HG02763 (cell line): ENCODE data around the gene MICA.
A peak's percentile ranks its signal among the peaks of the same experiment; 100 is the strongest.
"Not testable (repeated sequence)": the region's sequence is repeated elsewhere in the genome, so short reads cannot be mapped to it uniquely, and the experiment has no call there.

Source experiments
- ATAC-seq: cut with Tn5 transposase; IDR thresholded peaks from one replicate; pipeline ENCODE4 v1.9.1; 2021; ENCODE audit warnings: mild to moderate bottlenecking, moderate library complexity; ENCODE audit not compliant: unreplicated experiment

MICA gene

GRCh38 chr6:31453259-31453658 lies 49.9 kb downstream of the MICA start:
- ATAC-seq, result no peak

GRCh38 chr6:31459864-31460263 lies 56.5 kb downstream of the MICA start:
- not testable (repeated sequence) for ATAC-seq

- ATAC-seq, result no peak
Measured at GRCh38 chr6:31460361-31461025, 57.1 kb downstream of the MICA start.

GRCh38 chr6:31462026-31462963 lies 58.9 kb downstream of the MICA start:
- ATAC-seq, result no peak

- ATAC-seq, result peak; percentile 90
Measured at GRCh38 chr6:31462964-31463870, 59.8 kb downstream of the MICA start.

GRCh38 chr6:31464252-31465184 lies 61.1 kb downstream of the MICA start:
- no peak for ATAC-seq
